PC-9 (cell line): Measurements from ENCODE around the gene NASP. TPM values are rescaled to one million over a fixed set of nuclear protein-coding genes. Genes with fewer than 3 reads are reported as not detected.

Source experiments
- BruUV-seq: library from RNA; stranded (reverse); fragments of 400-500 nt; replicated peaks from 2 replicates; lab custom pipeline; 2021; lab: Mats Ljungman, UMichigan
- CTCF ChIA-PET: fragments of 300-600 bp; sonication (Branson Sonifier 250); formaldehyde crosslinking; loops from one replicate; lab custom pipeline; 2022; ENCODE audit warnings: antibody characterized with exemption; lab: Charles Lee
- POLR2A ChIA-PET: fragments of 300-600 bp; sonication (Branson Sonifier 250); formaldehyde crosslinking; loops from one replicate; lab custom pipeline; 2022; ENCODE audit warnings: antibody characterized with exemption; ENCODE audit not compliant: unreplicated experiment; lab: Charles Lee
- DNase-seq, 2 experiments: peaks; one replicate each; pipeline versions ENCODE4 v3.0.0 to v3.0.0-alpha.2; 2015 to 2022; ENCODE audit warnings: mixed read lengths in 1 of 2
- H2AFZ ChIP-seq: fragments of 200-600 bp; sonication (generic); 2 replicates; pipeline ENCODE4 v1.8.1; 2017; ENCODE audit warnings: antibody characterized with exemption
- H3F3A ChIP-seq: fragments of 200-600 bp; sonication (generic); 2 replicates; pipeline ENCODE4 v1.8.1; 2017; ENCODE audit warnings: antibody characterized with exemption, mild to moderate bottlenecking, low read depth; ENCODE audit not compliant: insufficient read depth
- H3K27ac ChIP-seq: fragments of 200-600 bp; sonication (generic); 2 replicates; pipeline ENCODE4 v1.6.1; 2016; ENCODE audit warnings: mixed run types
- H3K27me3 ChIP-seq: fragments of 200-600 bp; sonication (generic); 2 replicates; pipeline ENCODE4 v1.6.1; 2016; ENCODE audit warnings: low read depth, mixed run types; ENCODE audit not compliant: insufficient read depth
- H3K36me3 ChIP-seq: fragments of 200-600 bp; sonication (generic); 2 replicates; pipeline ENCODE4 v1.6.1; 2016; ENCODE audit warnings: low read depth, mixed run types
- H3K4me1 ChIP-seq: fragments of 200-600 bp; sonication (generic); replicated peaks from 2 replicates; pipeline ENCODE4 v1.6.1; 2016; ENCODE audit warnings: mixed run types; ENCODE audit not compliant: insufficient read depth
- H3K4me2 ChIP-seq: fragments of 200-600 bp; sonication (generic); 2 replicates; pipeline ENCODE4 v1.6.1; 2017; ENCODE audit warnings: mixed run types
- H3K4me3 ChIP-seq: fragments of 200-600 bp; sonication (generic); 2 replicates; pipeline ENCODE4 v1.6.1; 2016; ENCODE audit warnings: mixed run types
- H3K79me2 ChIP-seq: fragments of 200-600 bp; sonication (generic); 2 replicates; pipeline ENCODE4 v1.6.1; 2017; ENCODE audit warnings: low read depth, mixed run types
- H3K9me2 ChIP-seq: fragments of 200-600 bp; sonication (generic); 2 replicates; pipeline ENCODE4 v1.8.1; 2017; ENCODE audit warnings: mild to moderate bottlenecking; ENCODE audit not compliant: insufficient read depth
- H3K9me3 ChIP-seq: fragments of 200-600 bp; sonication (generic); 2 replicates; pipeline ENCODE4 v1.8.1; 2016; ENCODE audit warnings: low read depth; ENCODE audit not compliant: insufficient read depth
- H4K20me1 ChIP-seq: fragments of 200-600 bp; sonication (generic); 2 replicates; pipeline ENCODE4 v1.8.1; 2017; ENCODE audit not compliant: insufficient read depth
- CTCF ChIP-seq: fragments of 200-600 bp; sonication (generic); conservative IDR thresholded peaks from 2 replicates; pipeline ENCODE4 v1.6.1; 2017; ENCODE audit warnings: mixed run types, antibody characterized with exemption, mild to moderate bottlenecking, moderate library complexity
- EZH2 ChIP-seq: fragments of 200-600 bp; sonication (generic); IDR thresholded peaks from 2 replicates; pipeline ENCODE4 v1.8.0; 2017; ENCODE audit warnings: antibody characterized with exemption, low read depth
- intact Hi-C: fragments of 100-400 bp; cut with micrococcal nuclease; formaldehyde crosslinking; loops from one replicate; pipeline ENCODE4 v1.10.0; 2022; ENCODE audit not compliant: unreplicated experiment
- total RNA-seq: library from RNA; stranded (reverse); gene quantifications from 2 replicates; pipeline ENCODE4 v1.2.3, GENCODE V29; 2021

NASP gene
- total RNA-seq, 1 experiment from 2014 or later: 221 TPM

DNA sequence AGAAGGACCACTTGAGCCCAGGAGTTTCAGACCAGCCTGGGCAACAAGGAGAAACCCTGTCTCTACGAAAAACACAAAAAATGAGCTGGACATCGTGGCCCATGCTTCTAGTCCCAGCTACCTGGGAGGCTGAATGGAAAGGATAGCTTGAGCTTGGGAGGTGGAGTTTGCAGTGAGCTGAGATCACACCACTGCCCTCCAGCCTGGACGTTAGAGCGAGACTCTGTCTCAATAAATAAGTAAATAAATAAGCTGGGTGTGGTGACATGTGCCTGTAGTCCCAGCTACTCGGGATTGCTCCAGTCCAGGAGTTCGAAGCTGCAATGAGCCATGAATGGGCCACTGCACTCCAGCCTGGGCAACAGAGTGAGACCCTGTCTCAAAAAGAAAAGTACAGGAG lies 29.6 kb upstream of the NASP start:
- Histone ChIP-seq H3K9me2 (no peaks in the 10 kb centered on the region), H3K4me3 (no peak overlapping the region), H4K20me1 (no peaks in the 10 kb centered on the region), H3K27ac (no peak overlapping the region), H3K9me3 (no peaks in the 10 kb centered on the region), H2AFZ (no peak overlapping the region), H3F3A (peaks cover 26% of the 10 kb centered on the region), H3K4me2 (no peak overlapping the region), H3K27me3 (no peaks in the 10 kb centered on the region), H3K36me3 (0 out of 2 replicates have a peak, but pooled peaks cover 4% of the 10 kb centered on the region), H3K79me2 (peaks cover 42% of the 10 kb centered on the region), H3K4me1 (peaks cover 20% of the 10 kb centered on the region)
- DNase-seq: no peak
- ChIA-PET CTCF (interaction anchor here (0.7 kb wide), 1 partner anchor 35 kb away, joined by 3 read pairs; no protein-coding TSS in a partner anchor), POLR2A (interaction anchor here (0.5 to 0.7 kb wide), 2 partner anchors 33 to 34 kb away, joined by 3 read pairs; partner anchors contain the start of gene PRDX1)
- intact Hi-C loops: no loop called here
- TF ChIP-seq EZH2 (no peak), CTCF (no peak)
- BruUV-seq: no TSS peak

DNA sequence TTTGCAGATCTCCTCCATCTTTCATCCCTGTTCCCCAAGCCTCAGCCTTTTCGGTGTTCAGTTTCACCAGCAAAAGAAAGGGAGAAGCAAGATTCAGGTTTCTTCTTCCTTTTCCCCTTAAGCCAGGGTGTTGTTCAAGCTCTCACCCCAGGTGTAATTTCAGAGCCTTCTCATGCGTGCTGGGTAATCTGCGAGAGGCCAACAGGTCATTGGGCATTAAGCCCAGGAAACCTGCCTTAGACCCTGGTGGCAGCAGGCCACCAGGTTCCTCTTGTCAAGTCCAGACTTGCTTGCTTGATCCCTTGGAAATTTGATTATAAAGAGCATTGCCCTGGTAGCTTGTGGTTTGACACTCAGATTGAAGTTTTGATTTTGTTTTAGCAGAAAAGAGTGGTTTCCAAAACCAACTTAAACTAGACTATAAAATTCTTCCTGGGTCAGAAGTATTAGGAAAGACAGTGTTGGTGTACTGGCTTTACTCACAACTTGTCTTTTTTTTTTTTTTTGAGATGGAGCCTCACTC lies 26.4 kb upstream of the NASP start:
- no TSS peak for BruUV-seq
- Histone ChIP-seq H3K4me2 (no peak overlapping the region), H3K9me2 (no peaks in the 10 kb centered on the region), H3K9me3 (no peaks in the 10 kb centered on the region), H3K27me3 (no peaks in the 10 kb centered on the region), H4K20me1 (no peaks in the 10 kb centered on the region), H3F3A (peaks cover 12% of the 10 kb centered on the region; the same call in 1 of the 2 replicates), H3K4me3 (no peak overlapping the region), H3K36me3 (0 out of 2 replicates have a peak, but pooled peaks cover 1% of the 10 kb centered on the region), H3K4me1 (peaks cover 2% of the 10 kb centered on the region), H3K79me2 (peaks cover 26% of the 10 kb centered on the region), H3K27ac (no peak overlapping the region), H2AFZ (no peak overlapping the region)
- TF ChIP-seq CTCF (no peak), EZH2 (no peak)
- POLR2A ChIA-PET: interaction anchor here (0.5 to 1.4 kb wide), 7 partner anchors 32 to 609 kb away, joined by 5 to 16 read pairs (median 8); partner anchors contain the start of gene PRDX1
- CTCF ChIA-PET: interaction anchor here (0.7 to 1.0 kb wide), 5 partner anchors 33 to 1128 kb away, joined by 3 to 12 read pairs (median 4); no protein-coding TSS in a partner anchor
- intact Hi-C loops: loop anchor here (1.0 to 2.0 kb wide), 2 partner anchors 25 to 36 kb away; partner anchors contain the start of gene PRDX1
- peak; percentile 59 to 86 for DNase-seq

DNA sequence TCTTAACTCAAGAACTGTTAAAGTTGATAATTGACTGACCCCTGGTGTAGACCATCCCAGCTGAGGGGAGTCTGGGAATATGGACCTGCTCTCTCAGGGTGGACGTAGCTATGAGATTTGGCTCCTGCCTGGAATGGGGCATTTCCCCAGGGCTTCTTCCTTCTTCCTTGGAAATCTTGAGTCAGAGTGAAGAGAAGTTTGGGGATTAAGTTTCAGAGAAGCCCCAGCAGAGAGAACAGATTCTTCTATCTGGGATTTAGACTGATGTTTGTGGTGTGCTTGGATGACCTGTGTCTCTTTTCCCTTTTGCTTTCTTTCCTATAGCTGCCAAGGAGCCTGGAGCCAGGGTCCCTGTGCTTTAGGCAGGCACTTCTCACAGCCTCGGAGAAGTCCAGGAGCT lies 20.0 kb upstream of the NASP start:
- CTCF ChIA-PET: no interaction called here
- no peak for TF ChIP-seq CTCF
- no peak for TF ChIP-seq EZH2
- intact Hi-C loops: no loop called here

More for the DNA sequence above, 20.0 kb upstream of the NASP start:
- Histone ChIP-seq H3K79me2 (no peaks in the 10 kb centered on the region), H3K4me3 (no peak overlapping the region), H3K27me3 (no peaks in the 10 kb centered on the region), H3K4me1 (no peaks in the 10 kb centered on the region), H3K4me2 (no peak overlapping the region), H4K20me1 (no peaks in the 10 kb centered on the region), H3F3A (peaks cover 9% of the 10 kb centered on the region; the same call in 1 of the 2 replicates), H3K9me2 (no peaks in the 10 kb centered on the region), H3K27ac (no peak overlapping the region), H3K9me3 (no peaks in the 10 kb centered on the region), H3K36me3 (no peaks in the 10 kb centered on the region), H2AFZ (no peak overlapping the region)
- no peak for DNase-seq
- POLR2A ChIA-PET: no interaction called here
- BruUV-seq: no TSS peak
